Stomach (tissue), 4 donors: ENCODE results near the gene RPE65.

Source experiments
- EP300 ChIP-seq: sonication (generic); formaldehyde crosslinking; IDR thresholded peaks from one replicate; pipeline ENCODE4 v1.6.1; 2017; ENCODE audit warnings: antibody characterized with exemption
- POLR2A ChIP-seq, 4 donors: fragments of 450-650 bp; IDR thresholded peaks; one replicate each; pipeline ENCODE4 v1.6.1; 2016; ENCODE audit warnings: antibody characterized with exemption in 4 of 4, control low read depth in 2 of 4, mild to moderate bottlenecking in 1 of 4, moderate library complexity in 1 of 4
- POLR2AphosphoS5 ChIP-seq, 3 donors: sonication (generic); formaldehyde crosslinking; IDR thresholded peaks; one replicate each; pipeline ENCODE4 v1.6.1; 2016; ENCODE audit warnings: antibody characterized with exemption in 3 of 3
- TF ChIP-seq, protein P1 (sequence below), 7 experiments: fragments of 450-650 bp in 4 of 7; fragments of 200-600 bp in 3 of 7; sonication (generic) in 3 of 7; IDR thresholded peaks; one replicate each; pipeline ENCODE4 v1.5.1; 2016 to 2019; ENCODE audit warnings: antibody characterized with exemption in 7 of 7, control low read depth in 2 of 7, mild to moderate bottlenecking in 1 of 7

- TF ChIP-seq, protein P1, sequence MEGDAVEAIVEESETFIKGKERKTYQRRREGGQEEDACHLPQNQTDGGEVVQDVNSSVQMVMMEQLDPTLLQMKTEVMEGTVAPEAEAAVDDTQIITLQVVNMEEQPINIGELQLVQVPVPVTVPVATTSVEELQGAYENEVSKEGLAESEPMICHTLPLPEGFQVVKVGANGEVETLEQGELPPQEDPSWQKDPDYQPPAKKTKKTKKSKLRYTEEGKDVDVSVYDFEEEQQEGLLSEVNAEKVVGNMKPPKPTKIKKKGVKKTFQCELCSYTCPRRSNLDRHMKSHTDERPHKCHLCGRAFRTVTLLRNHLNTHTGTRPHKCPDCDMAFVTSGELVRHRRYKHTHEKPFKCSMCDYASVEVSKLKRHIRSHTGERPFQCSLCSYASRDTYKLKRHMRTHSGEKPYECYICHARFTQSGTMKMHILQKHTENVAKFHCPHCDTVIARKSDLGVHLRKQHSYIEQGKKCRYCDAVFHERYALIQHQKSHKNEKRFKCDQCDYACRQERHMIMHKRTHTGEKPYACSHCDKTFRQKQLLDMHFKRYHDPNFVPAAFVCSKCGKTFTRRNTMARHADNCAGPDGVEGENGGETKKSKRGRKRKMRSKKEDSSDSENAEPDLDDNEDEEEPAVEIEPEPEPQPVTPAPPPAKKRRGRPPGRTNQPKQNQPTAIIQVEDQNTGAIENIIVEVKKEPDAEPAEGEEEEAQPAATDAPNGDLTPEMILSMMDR (IDR thresholded peaks at IDR 0.05), result peak in 4 of 7 experiments; percentile 47 to 63 (median 50)
- TF ChIP-seq POLR2AphosphoS5 (IDR thresholded peaks at IDR 0.05) (no peak), EP300 (no peak), POLR2A (IDR thresholded peaks at IDR 0.05) (no peak)
These were observed 6.8 kb downstream of the RPE65 start for GRCh38 chr1:68442822-68443556.
